Mesenchymal stem cell (in vitro differentiated cells and primary cell): ENCODE data around the gene DRC1.

ENCODE experiments used
- DNase-seq: peaks from one replicate; pipeline ENCODE4 v3.0.0-alpha.2; 2013
- H2AFZ ChIP-seq: one replicate; pipeline ENCODE4 v1.6.1; 2013; ENCODE audit warnings: low read depth, mild to moderate bottlenecking, control low read depth, inconsistent platforms, low read length, moderate library complexity
- H2AK5ac ChIP-seq: 2 replicates; pipeline ENCODE4 v1.6.1; 2013; ENCODE audit warnings: low read length, moderate library complexity, mild to moderate bottlenecking, inconsistent platforms; ENCODE audit not compliant: severe bottlenecking
- H2BK120ac ChIP-seq: one replicate; pipeline ENCODE4 v1.6.1; 2013; ENCODE audit warnings: low read depth, mild to moderate bottlenecking, inconsistent platforms, low read length, moderate library complexity
- H2BK12ac ChIP-seq, 2 experiments: one replicate each; pipeline ENCODE4 v1.6.1; 2013; ENCODE audit warnings: inconsistent platforms in 2 of 2, low read length in 2 of 2, mild to moderate bottlenecking in 2 of 2, moderate library complexity in 2 of 2, control low read depth in 1 of 2
- H2BK15ac ChIP-seq: one replicate; pipeline ENCODE4 v1.6.1; 2013; ENCODE audit warnings: mild to moderate bottlenecking, low read depth, inconsistent platforms; ENCODE audit not compliant: poor library complexity, severe bottlenecking
- H2BK5ac ChIP-seq: 2 replicates; pipeline ENCODE4 v1.6.1; 2013; ENCODE audit warnings: low read depth, mild to moderate bottlenecking, low read length, control low read depth, inconsistent platforms; ENCODE audit not compliant: poor library complexity, severe bottlenecking
- H3K14ac ChIP-seq, 2 experiments: one replicate each; pipeline ENCODE4 v1.6.1; 2013; ENCODE audit warnings: inconsistent platforms in 2 of 2, low read length in 2 of 2, control low read depth in 1 of 2, mild to moderate bottlenecking in 1 of 2, moderate library complexity in 1 of 2
- H3K18ac ChIP-seq, 2 experiments: one replicate each; pipeline ENCODE4 v1.6.1; 2013; ENCODE audit warnings: inconsistent platforms in 2 of 2, low read length in 2 of 2, control low read depth in 1 of 2, low read depth in 1 of 2, mild to moderate bottlenecking in 1 of 2
- H3K23ac ChIP-seq, 2 experiments: one replicate each; pipeline ENCODE4 v1.6.1; 2013; ENCODE audit warnings: inconsistent platforms in 2 of 2, low read length in 2 of 2, mild to moderate bottlenecking in 2 of 2, moderate library complexity in 2 of 2, control low read depth in 1 of 2
- H3K27ac ChIP-seq: 2 replicates; pipeline ENCODE4 v1.5.1; 2013; ENCODE audit warnings: mild to moderate bottlenecking, moderate library complexity, low read length, control low read depth, inconsistent platforms; ENCODE audit not compliant: poor library complexity, severe bottlenecking
- H3K27me3 ChIP-seq, 2 experiments: 2 replicates each; pipeline versions ENCODE4 v1.6.1 to v1.7.0; 2013; ENCODE audit warnings: low read length in 2 of 2, mild to moderate bottlenecking in 2 of 2, moderate library complexity in 2 of 2, control low read depth in 1 of 2, inconsistent platforms in 1 of 2; ENCODE audit not compliant: control insufficient read depth in 1 of 2, insufficient read depth in 1 of 2
- H3K36me3 ChIP-seq, 2 experiments: 2 replicates each; pipeline versions ENCODE4 v1.6.1 to v1.7.0; 2013; ENCODE audit warnings: low read length in 2 of 2, control low read depth in 1 of 2, inconsistent platforms in 1 of 2, low read depth in 1 of 2, mild to moderate bottlenecking in 1 of 2; ENCODE audit not compliant: insufficient read depth in 2 of 2, control insufficient read depth in 1 of 2
- H3K4ac ChIP-seq, 2 experiments: one replicate each; pipeline ENCODE4 v1.6.1; 2013; ENCODE audit warnings: inconsistent platforms in 2 of 2, low read length in 2 of 2, mild to moderate bottlenecking in 2 of 2, moderate library complexity in 2 of 2, control low read depth in 1 of 2, low read depth in 1 of 2
- H3K4me1 ChIP-seq: 2 replicates; pipeline ENCODE4 v1.6.1; 2013; ENCODE audit warnings: low read depth, low read length, control low read depth; ENCODE audit not compliant: control insufficient read depth, insufficient read depth
- H3K4me2 ChIP-seq: 2 replicates; pipeline ENCODE4 v1.6.1; 2013; ENCODE audit warnings: low read length, mild to moderate bottlenecking, inconsistent platforms; ENCODE audit not compliant: poor library complexity, severe bottlenecking
- H3K4me3 ChIP-seq, 2 experiments: 2 replicates each; pipeline versions ENCODE4 v1.5.1 to v1.7.0; 2013; ENCODE audit warnings: low read length in 2 of 2, mild to moderate bottlenecking in 2 of 2, control low read depth in 1 of 2, low read depth in 1 of 2; ENCODE audit not compliant: insufficient read depth in 1 of 2
- H3K79me1 ChIP-seq: replicated peaks from 2 replicates; pipeline ENCODE4 v1.6.1; 2013; ENCODE audit warnings: mild to moderate bottlenecking, control low read depth, low read length, inconsistent platforms; ENCODE audit not compliant: poor library complexity, severe bottlenecking
- H3K9ac ChIP-seq: 2 replicates; pipeline ENCODE4 v1.7.0; 2013; ENCODE audit warnings: mild to moderate bottlenecking, low read length, moderate library complexity
- H3K9me3 ChIP-seq: 2 replicates; pipeline ENCODE4 v1.7.0; 2013; ENCODE audit warnings: mild to moderate bottlenecking, low read length; ENCODE audit not compliant: control insufficient read depth
- H4K8ac ChIP-seq: one replicate; pipeline ENCODE4 v1.6.1; 2013; ENCODE audit warnings: inconsistent platforms, mild to moderate bottlenecking, low read length, moderate library complexity
- H4K91ac ChIP-seq: one replicate; pipeline ENCODE4 v1.6.1; 2013; ENCODE audit warnings: mild to moderate bottlenecking, low read length, inconsistent platforms
- WGBS: methylation state at CpG from one replicate; pipeline ENCODE4 v1.1.7; 2013; ENCODE audit warnings: mixed read lengths; 5-methylcytosine and 5-hydroxymethylcytosine counted together

The DRC1 gene

GRCh38 chr2:26494199-26494598, 92.5 kb downstream of the DRC1 start:
- H3K23ac ChIP-seq = no peak overlapping the region
- H4K8ac ChIP-seq = no peak overlapping the region
- H2BK5ac ChIP-seq = no peak overlapping the region
- H3K14ac ChIP-seq = no peak overlapping the region
- H3K18ac ChIP-seq = no peak overlapping the region
- no peak for DNase-seq
- H3K36me3 ChIP-seq = no peaks in the 10 kb centered on the region
- 92% methylated on average over 4 of the region's 4 CpGs for WGBS
- no peak overlapping the region for H3K4me3 ChIP-seq
- H3K27ac ChIP-seq = no peak overlapping the region
- H3K4me1 ChIP-seq = peaks cover 2% of the 10 kb centered on the region
- no peak overlapping the region for H4K91ac ChIP-seq
- H2AK5ac ChIP-seq = no peak overlapping the region
- no peak overlapping the region for H3K9ac ChIP-seq
- no peak overlapping the region for H3K4ac ChIP-seq
- peaks cover 58% of the 10 kb centered on the region in 2 experiments for H3K27me3 ChIP-seq
- no peaks in the 10 kb centered on the region for H3K9me3 ChIP-seq
- no peak overlapping the region for H2AFZ ChIP-seq
- H2BK12ac ChIP-seq = no peak overlapping the region
- H2BK120ac ChIP-seq = no peak overlapping the region
- H2BK15ac ChIP-seq = no peak overlapping the region
- H3K79me1 ChIP-seq = no peaks in the 10 kb centered on the region
- H3K4me2 ChIP-seq = no peak overlapping the region

- Histone ChIP-seq H4K8ac (no peak overlapping the region), H3K4me3 (no peak overlapping the region), H3K27me3 (peaks cover 55% of the 10 kb centered on the region in 2 experiments), H3K27ac (no peak overlapping the region), H3K14ac (no peak overlapping the region), H3K23ac (no peak overlapping the region), H3K4me1 (peaks cover 2% of the 10 kb centered on the region), H3K9me3 (no peaks in the 10 kb centered on the region), H3K18ac (no peak overlapping the region), H2AFZ (no peak overlapping the region), H2BK12ac (no peak overlapping the region), H2AK5ac (no peak overlapping the region), H3K36me3 (no peaks in the 10 kb centered on the region), H4K91ac (no peak overlapping the region), H3K9ac (no peak overlapping the region), H2BK120ac (no peak overlapping the region), H3K4me2 (no peak overlapping the region), H3K79me1 (no peaks in the 10 kb centered on the region), H3K4ac (no peak overlapping the region), H2BK5ac (no peak overlapping the region), H2BK15ac (no peak overlapping the region)
- no peak for DNase-seq
- 94% methylated on average over 8 of the region's 8 CpGs for WGBS
Observed at GRCh38 chr2:26494891-26495290, 93.2 kb downstream of the DRC1 start.

DNA sequence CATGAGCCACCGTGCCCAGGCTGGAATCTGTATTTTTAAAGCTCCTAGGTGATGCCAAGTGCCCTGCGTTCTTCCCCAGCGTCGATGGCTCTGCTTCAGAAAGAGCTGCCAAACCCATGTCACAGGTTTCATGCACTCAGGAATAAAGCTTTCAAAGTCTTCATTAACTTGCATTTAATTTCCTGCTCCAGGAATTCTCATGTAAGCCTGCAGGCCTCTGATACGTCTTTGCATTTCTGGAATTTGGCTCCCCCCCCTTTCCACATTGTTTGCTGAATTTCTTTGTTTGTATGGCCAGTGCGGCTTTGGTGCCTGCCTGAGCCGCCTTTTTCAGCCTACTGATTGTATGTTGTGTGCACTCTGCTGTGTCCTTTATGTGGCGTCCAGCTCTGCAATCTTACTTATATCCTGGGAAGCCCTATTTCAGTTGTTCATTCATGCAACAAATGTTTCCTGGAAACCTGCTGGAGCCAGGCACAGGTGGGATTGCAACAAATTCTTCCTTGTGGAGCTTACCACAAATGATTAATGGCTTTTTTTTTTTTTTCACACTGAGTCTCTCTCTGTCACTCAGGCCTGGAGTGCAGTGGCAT, 94.1 kb downstream of the DRC1 start:
- Histone ChIP-seq H2BK120ac (no peak overlapping the region), H2BK12ac (no peak overlapping the region), H3K4me3 (no peak overlapping the region), H3K27me3 (peaks cover 55 to 61% of the 10 kb centered on the region in 2 experiments), H3K4me1 (peaks cover 2% of the 10 kb centered on the region), H2BK15ac (no peak overlapping the region), H3K9ac (no peak overlapping the region), H3K4ac (no peak overlapping the region), H4K91ac (no peak overlapping the region), H3K4me2 (no peak overlapping the region), H2BK5ac (no peak overlapping the region), H3K36me3 (no peaks in the 10 kb centered on the region), H3K14ac (no peak overlapping the region), H3K18ac (no peak overlapping the region), H2AK5ac (no peak overlapping the region), H2AFZ (no peak overlapping the region), H3K27ac (no peak overlapping the region), H3K79me1 (no peaks in the 10 kb centered on the region), H3K9me3 (no peaks in the 10 kb centered on the region), H4K8ac (no peak overlapping the region), H3K23ac (no peak overlapping the region)
- 85% methylated on average over 8 of the region's 8 CpGs for WGBS
- no peak for DNase-seq

DNA sequence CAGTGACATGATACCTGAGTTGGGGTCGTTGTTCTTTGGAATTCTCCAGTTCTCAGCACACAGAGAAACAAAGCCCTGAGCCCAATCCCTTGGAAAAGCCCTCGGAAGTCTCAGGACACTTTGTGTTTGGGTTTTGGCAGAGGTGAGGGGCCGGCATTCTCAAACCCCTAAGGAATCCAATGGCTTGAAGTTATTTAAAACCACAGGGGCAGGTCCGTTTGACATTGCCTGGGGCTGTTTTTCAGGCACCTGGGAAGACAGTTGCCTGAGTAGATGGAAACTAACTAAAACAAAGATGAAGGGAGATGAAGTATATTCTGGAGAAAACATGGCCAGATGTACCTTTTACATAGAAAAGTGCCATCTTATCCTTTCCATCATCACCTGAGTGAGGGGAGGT, 98.7 kb downstream of the DRC1 start:
- H4K91ac ChIP-seq = no peak overlapping the region
- H3K27ac ChIP-seq = no peak overlapping the region
- H3K79me1 ChIP-seq = no peaks in the 10 kb centered on the region
- H2BK5ac ChIP-seq = no peak overlapping the region
- H3K23ac ChIP-seq = no peak overlapping the region
- WGBS = 34% methylated on average over 4 of the region's 4 CpGs
- no peaks in the 10 kb centered on the region for H3K9me3 ChIP-seq
- no peak overlapping the region for H3K4ac ChIP-seq
- H3K4me2 ChIP-seq = no peak overlapping the region
- H3K27me3 ChIP-seq = peaks cover 78 to 80% of the 10 kb centered on the region in 2 experiments
- no peak overlapping the region for H2AFZ ChIP-seq
- peaks cover 11% of the 10 kb centered on the region for H3K4me1 ChIP-seq
- H4K8ac ChIP-seq = no peak overlapping the region
- H2AK5ac ChIP-seq = no peak overlapping the region
- H3K14ac ChIP-seq = no peak overlapping the region
- DNase-seq = no peak
- H3K4me3 ChIP-seq = no peak overlapping the region
- H2BK120ac ChIP-seq = no peak overlapping the region
- no peak overlapping the region for H2BK12ac ChIP-seq
- H3K9ac ChIP-seq = no peak overlapping the region
- H3K18ac ChIP-seq = no peak overlapping the region
- no peak overlapping the region for H2BK15ac ChIP-seq
- H3K36me3 ChIP-seq = no peaks in the 10 kb centered on the region
